Hepatocyte (in vitro differentiated cells): Measurements from ENCODE around the gene OSBPL10.

ENCODE experiments used
- CTCF ChIP-seq: fragments of 200-600 bp; sonication (generic); IDR thresholded peaks from 2 replicates; pipeline ENCODE4 v1.5.1; 2016; ENCODE audit warnings: antibody characterized with exemption, mild to moderate bottlenecking; ENCODE audit not compliant: poor library complexity
- EZH2 ChIP-seq: fragments of 200-600 bp; sonication (generic); IDR thresholded peaks from 2 replicates; pipeline ENCODE4 v1.6.1; 2016; ENCODE audit warnings: antibody characterized with exemption, mild to moderate bottlenecking, borderline replicate concordance
- EZH2phosphoT487 ChIP-seq: fragments of 200-600 bp; sonication (generic); IDR thresholded peaks from one replicate; pipeline ENCODE4 v1.6.1; 2018; ENCODE audit warnings: antibody characterized with exemption, mild to moderate bottlenecking, low read depth, moderate library complexity; ENCODE audit not compliant: unreplicated experiment, severe bottlenecking

- TF ChIP-seq CTCF (no peak), EZH2 (no peak), EZH2phosphoT487 (no peak)
Measured at GRCh38 chr3:31946484-31947081, 34.5 kb downstream of the OSBPL10 start.
